Gastroesophageal sphincter (tissue), 4 donors: ENCODE measurements around the gene PDZRN4. TPM values are rescaled to one million over a fixed set of nuclear protein-coding genes. Genes with fewer than 3 reads are reported as not detected.
"Not testable (repeated sequence)": the region's sequence is repeated elsewhere in the genome, so short reads cannot be mapped to it uniquely, and the experiment has no call there.

Experiments
- ATAC-seq: fragments of 150-250 bp; one replicate; pipeline ENCODE4 v1.9.1; 2016; ENCODE audit warnings: mild to moderate bottlenecking, moderate library complexity
- H3K27ac ChIP-seq, 4 donors: fragments of 200-600 bp; sonication (generic) in 3 of 4; 1 replicate in 3 of 4; 2 replicates in 1 of 4; pipeline ENCODE4 v1.5.1; 2016 to 2019
- H3K27me3 ChIP-seq: fragments of 200-600 bp; sonication (generic); one replicate; pipeline ENCODE4 v1.5.1; 2019
- H3K36me3 ChIP-seq, 2 donors: fragments of 200-600 bp; sonication (generic); one replicate each; pipeline ENCODE4 v1.5.1; 2019; ENCODE audit warnings: control low read depth in 1 of 2
- H3K4me1 ChIP-seq, 3 donors: fragments of 200-600 bp; sonication (generic); 1 replicate in 2 of 3; 2 replicates in 1 of 3; pipeline ENCODE4 v1.5.1; 2016 to 2019; ENCODE audit warnings: control low read depth in 2 of 3
- H3K4me3 ChIP-seq, 2 donors: fragments of 200-600 bp; sonication (generic); one replicate each; pipeline ENCODE4 v1.5.1; 2019; ENCODE audit warnings: mild to moderate bottlenecking in 1 of 2, moderate library complexity in 1 of 2
- H3K9me3 ChIP-seq, 3 donors: fragments of 200-600 bp; sonication (generic); one replicate each; pipeline ENCODE4 v1.5.1; 2017 to 2019; ENCODE audit warnings: control low read depth in 2 of 3
- CTCF ChIP-seq, 4 experiments: fragments of 200-600 bp in 2 of 4; fragments of 450-650 bp in 2 of 4; sonication (generic) in 1 of 4; IDR thresholded peaks; one replicate each; pipeline ENCODE4 v1.5.1; 2017 to 2019; ENCODE audit warnings: antibody characterized with exemption in 4 of 4, mild to moderate bottlenecking in 2 of 4, moderate library complexity in 2 of 4
- EP300 ChIP-seq: sonication (generic); formaldehyde crosslinking; IDR thresholded peaks from one replicate; pipeline ENCODE4 v1.6.1; 2017; ENCODE audit warnings: antibody characterized with exemption, mild to moderate bottlenecking
- POLR2A ChIP-seq, 2 donors: fragments of 450-650 bp; IDR thresholded peaks; one replicate each; pipeline ENCODE4 v1.6.1; 2017; ENCODE audit warnings: antibody characterized with exemption in 2 of 2, mild to moderate bottlenecking in 2 of 2, moderate library complexity in 1 of 2
- POLR2AphosphoS5 ChIP-seq: sonication (generic); formaldehyde crosslinking; IDR thresholded peaks from one replicate; pipeline ENCODE4 v1.6.1; 2017; ENCODE audit warnings: antibody characterized with exemption
- WGBS, 2 donors: methylation state at CpG; one replicate each; pipeline ENCODE4 v1.1.5; 2018; ENCODE audit warnings: low coverage in 1 of 2; 5-methylcytosine and 5-hydroxymethylcytosine counted together
- total RNA-seq, 4 donors: library from RNA; depleted of rRNA; stranded (reverse); fragments of >200 nt; gene quantifications; one replicate each; pipeline ENCODE4 v1.1.0, GENCODE V29; 2016

PDZRN4 gene
- total RNA-seq, 4 donors from 2014 or later: 32.0 to 87.8 (median 50.8) TPM

- no peak for TF ChIP-seq EP300
- no peak for ATAC-seq
- Histone ChIP-seq H3K27ac (no peak overlapping the region), H3K4me3 (no peak overlapping the region), H3K27me3 (no peaks in the 10 kb centered on the region), H3K9me3 (no peaks in the 10 kb centered on the region), H3K4me1 (no peaks in the 10 kb centered on the region), H3K36me3 (peaks cover 0 to 4% of the 10 kb centered on the region in 2 donors)
- WGBS, 2 donors: 87 to 91% methylated on average over 4 to 6 of the region's 6 CpGs
Measured at GRCh38 chr12:41545761-41546160, 357.6 kb downstream of the PDZRN4 start.

- not testable (repeated sequence) for H3K4me3 ChIP-seq, H3K27me3 ChIP-seq, H3K4me1 ChIP-seq, ATAC-seq, H3K27ac ChIP-seq, H3K9me3 ChIP-seq, H3K36me3 ChIP-seq
- WGBS, 2 donors: 0 to 50% methylated on average over 1 of the region's 1 CpG
Measured at GRCh38 chr12:41547071-41547470, 359.0 kb downstream of the PDZRN4 start.

GRCh38 chr12:41548926-41549325, 360.8 kb downstream of the PDZRN4 start:
- no peak for ATAC-seq
- Histone ChIP-seq H3K4me3 (no peak overlapping the region), H3K27me3 (no peaks in the 10 kb centered on the region)

GRCh38 chr12:41552588-41552987, 364.5 kb downstream of the PDZRN4 start:
- Histone ChIP-seq H3K36me3 (peaks cover 0 to 21% of the 10 kb centered on the region in 2 donors), H3K27ac (no peak overlapping the region), H3K27me3 (no peaks in the 10 kb centered on the region), H3K4me1 (no peaks in the 10 kb centered on the region), H3K9me3 (no peaks in the 10 kb centered on the region), H3K4me3 (no peak overlapping the region)
- TF ChIP-seq POLR2A (IDR thresholded peaks at IDR 0.05): no peak
- TF ChIP-seq CTCF (IDR thresholded peaks at IDR 0.05): no peak
- no peak for TF ChIP-seq EP300
- no peak for TF ChIP-seq POLR2AphosphoS5
- ATAC-seq: no peak
- 47 to 54% methylated on average over 8 to 9 of the region's 9 CpGs for whole genome bisulfite sequencing, 2 donors

More at GRCh38 chr12:41548926-41549325, 360.8 kb downstream of the PDZRN4 start:
- TF ChIP-seq POLR2A (IDR thresholded peaks at IDR 0.05): no peak
- TF ChIP-seq POLR2AphosphoS5: no peak
- no peak for TF ChIP-seq CTCF (IDR thresholded peaks at IDR 0.05)
- TF ChIP-seq EP300: no peak
- no peaks in the 10 kb centered on the region for H3K4me1 ChIP-seq
- 85 to 89% methylated on average over 3 of the region's 4 CpGs for WGBS, 2 donors
- no peak overlapping the region for H3K27ac ChIP-seq
- no peaks in the 10 kb centered on the region for H3K9me3 ChIP-seq
- peaks cover 0 to 9% of the 10 kb centered on the region in 2 donors for H3K36me3 ChIP-seq

- WGBS, 2 donors: 81 to 95% methylated on average over 2 to 3 of the region's 3 CpGs
- Histone ChIP-seq H3K27ac (no peak overlapping the region), H3K9me3 (no peaks in the 10 kb centered on the region), H3K36me3 (peaks cover 0 to 30% of the 10 kb centered on the region in 2 donors), H3K4me3 (no peak overlapping the region), H3K27me3 (no peaks in the 10 kb centered on the region), H3K4me1 (no peaks in the 10 kb centered on the region)
- no peak for ATAC-seq
- TF ChIP-seq CTCF (IDR thresholded peaks at IDR 0.05): no peak
- no peak for TF ChIP-seq POLR2A (IDR thresholded peaks at IDR 0.05)
- TF ChIP-seq POLR2AphosphoS5: no peak
- no peak for TF ChIP-seq EP300
Measured at GRCh38 chr12:41556176-41556575, 368.1 kb downstream of the PDZRN4 start.

GRCh38 chr12:41557344-41557743, 369.2 kb downstream of the PDZRN4 start:
- Histone ChIP-seq H3K4me3 (no peak overlapping the region), H3K9me3 (no peaks in the 10 kb centered on the region), H3K4me1 (no peaks in the 10 kb centered on the region), H3K27me3 (no peaks in the 10 kb centered on the region), H3K27ac (no peak overlapping the region), H3K36me3 (peaks cover 0 to 30% of the 10 kb centered on the region in 2 donors)
- TF ChIP-seq CTCF (IDR thresholded peaks at IDR 0.05): no peak
- no peak for ATAC-seq
- 86 to 89% methylated on average over 3 to 4 of the region's 4 CpGs for WGBS, 2 donors
